NCI-H146 treated with DMSO at 0.1 percent for 48 hours (cell line): ENCODE measurements around the gene CDIP1.

Experiments
- DNase-seq: peaks from one replicate; lab custom pipeline; 2025; ENCODE audit not compliant: unreplicated experiment; lab: John Stamatoyannopoulos, UW

CDIP1 gene

DNA sequence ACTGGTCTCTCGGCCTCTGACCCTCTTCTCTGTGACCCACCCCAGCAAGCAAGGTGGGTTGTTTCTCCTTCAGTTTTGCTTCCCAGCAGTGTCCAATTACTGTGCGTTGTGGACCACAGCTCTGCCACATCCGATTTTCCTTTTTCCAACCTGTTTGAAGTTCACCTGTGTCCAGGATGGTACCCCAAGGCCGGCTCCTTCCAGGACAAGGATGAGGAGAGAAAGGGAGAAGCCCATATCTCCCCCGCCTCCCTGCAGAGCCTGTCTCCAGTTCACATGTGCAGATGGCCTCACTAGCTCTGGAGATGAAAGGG lies 77.7 kb downstream of the CDIP1 start:
- DNase-seq = no peak
